ENCODE data around the gene GALNT16.

GALNT16 gene

GRCh38 chr14:69268223-69268622, 8.3 kb downstream of the GALNT16 start:
- TF ChIP-seq CTCF (IDR thresholded peaks at IDR 0.05), result no peak

GRCh38 chr14:69268763-69269162, 8.8 kb downstream of the GALNT16 start:
- TF ChIP-seq CTCF (IDR thresholded peaks at IDR 0.05), result no peak

GRCh38 chr14:69269381-69269780, 9.4 kb downstream of the GALNT16 start:
- no peak for TF ChIP-seq CTCF (IDR thresholded peaks at IDR 0.05)

GRCh38 chr14:69270097-69270496, 10.1 kb downstream of the GALNT16 start:
- TF ChIP-seq CTCF (IDR thresholded peaks at IDR 0.05), result no peak

- no peak for TF ChIP-seq CTCF (IDR thresholded peaks at IDR 0.05)
These were observed 11.1 kb downstream of the GALNT16 start for GRCh38 chr14:69270795-69271708.

GRCh38 chr14:69274321-69274720, 14.4 kb downstream of the GALNT16 start:
- no peak for TF ChIP-seq CTCF (IDR thresholded peaks at IDR 0.05)

- no peak for TF ChIP-seq CTCF (IDR thresholded peaks at IDR 0.05)
These were observed 15.4 kb downstream of the GALNT16 start for GRCh38 chr14:69275331-69275730.
